Central memory CD8-positive, alpha-beta T cell (primary cell): ENCODE data around the gene KIF5C.

Experiments used
- ATAC-seq: fragments of 150-1000 bp; cut with Tn5 transposase; replicated peaks from 2 replicates; pipeline ENCODE4 v1.10.0; 2022; ENCODE audit warnings: mild to moderate bottlenecking, moderate FRiP score, moderate number of reproducible peaks; ENCODE audit not compliant: poor library complexity, severe bottlenecking; ENCODE audit errors: extremely low read depth
- DNase-seq, 2 donors: peaks; one replicate each; pipeline ENCODE4 v3.0.0; 2021; ENCODE audit warnings: low spot score in 2 of 2
- H3K27ac Mint-ChIP-seq: one replicate; pipeline ENCODE4 v1.8.0; 2022; ENCODE audit warnings: low read depth, mild to moderate bottlenecking, moderate library complexity, mixed read lengths
- H3K27me3 Mint-ChIP-seq: one replicate; pipeline ENCODE4 v1.8.0; 2022; ENCODE audit warnings: mixed read lengths
- H3K36me3 Mint-ChIP-seq: one replicate; pipeline ENCODE4 v1.8.0; 2022; ENCODE audit warnings: mild to moderate bottlenecking, moderate library complexity, mixed read lengths; ENCODE audit not compliant: insufficient read depth
- H3K4me1 Mint-ChIP-seq: one replicate; pipeline ENCODE4 v1.8.0; 2022; ENCODE audit warnings: mixed read lengths
- H3K4me3 Mint-ChIP-seq: one replicate; pipeline ENCODE4 v1.8.0; 2022; ENCODE audit warnings: mild to moderate bottlenecking, moderate library complexity, mixed read lengths
- H3K9me3 Mint-ChIP-seq: one replicate; pipeline ENCODE4 v1.8.0; 2022; ENCODE audit warnings: mixed read lengths

Gene KIF5C

DNA sequence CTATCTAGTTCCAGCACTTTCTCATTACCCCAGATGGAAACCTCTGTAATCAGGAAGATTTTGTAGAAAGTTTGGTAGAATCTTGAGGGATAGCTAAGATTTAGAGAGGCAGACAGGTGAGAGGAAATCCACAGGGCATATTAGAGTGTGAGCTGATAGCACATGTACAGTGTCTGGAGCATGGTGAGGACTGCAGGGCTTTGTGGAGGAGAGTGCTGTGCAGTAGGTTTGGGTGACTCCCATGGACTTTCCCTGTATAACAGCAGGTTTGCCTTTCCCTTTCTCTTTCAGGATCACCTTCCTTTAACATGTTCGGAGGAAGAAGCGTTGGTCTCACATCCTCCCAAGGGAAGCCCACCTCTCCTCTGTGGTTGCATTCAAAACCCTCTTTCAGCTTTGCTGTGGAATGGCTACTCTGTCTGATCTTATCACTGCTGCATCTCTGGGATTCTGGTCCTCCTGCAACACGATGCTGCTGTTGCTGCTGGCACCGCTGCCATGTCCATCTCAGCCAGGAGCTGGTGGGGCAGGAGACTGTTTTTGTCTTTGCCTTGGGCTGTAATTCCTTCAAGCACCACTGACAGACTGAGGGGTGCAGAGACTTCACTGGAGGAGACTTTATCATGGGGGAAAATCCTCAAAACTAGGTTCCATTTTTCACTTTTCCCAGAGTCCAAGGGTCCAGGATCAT, 7.8 kb upstream of the KIF5C start:
- Mint-ChIP-seq H3K27me3 (peaks cover 75% of the 10 kb centered on the region), H3K27ac (no peak overlapping the region), H3K9me3 (no peaks in the 10 kb centered on the region), H3K4me3 (no peak overlapping the region), H3K36me3 (no peaks in the 10 kb centered on the region), H3K4me1 (no peaks in the 10 kb centered on the region)
- no peak for ATAC-seq
- no peak for DNase-seq

DNA sequence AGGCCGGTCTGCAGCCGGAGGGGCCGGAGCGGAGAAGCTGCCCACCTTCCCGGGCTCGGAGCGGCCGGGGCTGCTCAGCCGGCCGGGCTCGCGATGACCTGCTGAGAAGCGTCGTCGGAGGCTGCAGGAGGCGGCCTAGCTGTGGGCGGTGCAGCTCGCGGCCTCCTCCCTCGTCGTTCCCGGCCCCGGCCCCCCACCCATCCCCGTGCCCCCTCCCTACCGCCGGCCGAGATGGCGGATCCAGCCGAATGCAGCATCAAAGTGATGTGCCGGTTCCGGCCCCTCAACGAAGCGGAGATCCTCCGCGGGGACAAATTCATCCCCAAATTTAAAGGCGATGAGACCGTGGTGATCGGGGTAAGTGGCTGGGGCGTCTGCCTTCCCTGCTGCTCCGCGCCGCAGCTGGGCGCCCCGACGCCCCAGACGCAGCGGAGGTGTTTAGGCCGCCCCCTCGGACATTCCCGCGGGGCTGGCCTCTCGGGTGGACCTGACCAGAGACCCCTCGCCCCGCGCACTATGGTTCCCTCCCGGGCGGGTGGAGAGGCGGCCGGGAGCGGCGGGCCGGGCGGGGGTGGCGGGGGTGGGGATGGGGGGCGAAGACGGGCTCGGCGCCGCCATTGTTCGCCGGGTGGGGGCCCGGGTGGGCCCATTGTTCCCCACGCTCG, 492 bp downstream of the KIF5C start:
- Mint-ChIP-seq H3K27ac (no peak overlapping the region), H3K36me3 (no peaks in the 10 kb centered on the region), H3K4me3 (peak overlapping the region; percentile 77), H3K9me3 (peaks cover 2% of the 10 kb centered on the region), H3K4me1 (peaks cover 14% of the 10 kb centered on the region), H3K27me3 (peaks cover 77% of the 10 kb centered on the region)
- no peak for DNase-seq
- peak; percentile 20 for ATAC-seq

DNA sequence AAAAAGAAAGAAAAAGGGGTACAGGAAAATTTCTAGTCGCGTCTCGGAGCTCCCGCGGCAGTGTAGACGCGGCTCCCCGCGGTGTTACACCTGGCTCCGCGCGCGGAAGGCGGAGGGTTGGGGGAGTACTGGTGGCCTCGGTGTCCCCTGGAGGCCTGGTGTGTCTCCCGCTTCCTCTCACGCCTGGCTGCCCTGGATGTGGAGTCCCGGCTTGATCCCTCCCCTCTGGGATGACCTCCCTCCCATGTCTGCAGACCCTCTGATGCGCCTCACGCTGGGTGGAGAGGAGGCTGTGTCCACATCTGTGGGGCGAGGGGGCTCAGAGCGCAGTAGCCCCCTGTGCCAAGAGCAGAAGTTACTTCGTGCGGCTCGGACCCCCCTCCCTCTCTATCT, 1.2 kb downstream of the KIF5C start:
- ATAC-seq (no peak), DNase-seq (no peak)
- Mint-ChIP-seq H3K4me1 (peaks cover 14% of the 10 kb centered on the region), H3K4me3 (peak overlapping the region; percentile 77), H3K9me3 (peaks cover 6% of the 10 kb centered on the region), H3K27ac (no peak overlapping the region), H3K36me3 (no peaks in the 10 kb centered on the region), H3K27me3 (peaks cover 73% of the 10 kb centered on the region)

DNA sequence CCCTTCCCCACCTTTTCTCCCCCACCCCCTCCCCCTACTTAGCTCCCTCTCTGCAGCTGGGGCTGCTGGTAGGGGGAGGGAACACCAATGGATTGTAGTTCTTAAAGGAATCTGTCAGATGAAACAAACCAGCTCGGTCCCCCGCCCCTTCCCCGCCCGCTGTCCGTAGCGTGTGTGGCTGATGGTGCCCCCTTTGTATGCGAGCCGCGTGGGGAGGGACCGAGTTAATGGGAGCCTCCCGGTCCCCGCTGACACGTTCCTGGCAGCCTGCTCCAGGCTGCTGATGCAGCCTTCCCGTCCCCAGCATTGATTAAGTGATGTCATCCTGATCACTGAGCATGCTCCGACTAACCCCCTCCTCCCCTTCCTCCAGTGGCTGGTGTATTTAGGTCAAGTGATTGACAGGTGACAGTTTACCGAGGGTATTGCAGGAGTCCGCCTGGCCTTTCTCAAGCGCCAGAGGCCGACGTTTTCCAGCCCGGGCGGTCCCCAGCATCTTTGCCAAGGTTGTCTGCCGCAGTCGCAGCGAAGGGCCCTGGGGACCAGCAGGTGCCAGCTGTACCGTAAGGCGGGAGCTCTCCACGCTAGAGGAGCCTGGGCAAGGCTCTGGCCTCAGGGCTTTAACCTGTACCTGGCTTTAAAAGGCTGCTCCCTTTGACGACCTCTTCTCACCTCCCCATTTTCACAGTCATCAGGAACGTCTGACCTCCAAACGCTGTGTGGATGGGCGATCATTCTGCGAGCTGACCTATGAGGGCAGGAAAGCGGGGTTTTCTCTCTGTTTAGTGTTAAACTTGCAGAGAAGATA, 1.8 kb downstream of the KIF5C start:
- Mint-ChIP-seq H3K36me3 (no peaks in the 10 kb centered on the region), H3K4me3 (peak overlapping the region; percentile 77), H3K27me3 (peaks cover 67% of the 10 kb centered on the region), H3K9me3 (peaks cover 6% of the 10 kb centered on the region), H3K4me1 (peaks cover 14% of the 10 kb centered on the region), H3K27ac (no peak overlapping the region)
- DNase-seq = no peak
- ATAC-seq = no peak

DNA sequence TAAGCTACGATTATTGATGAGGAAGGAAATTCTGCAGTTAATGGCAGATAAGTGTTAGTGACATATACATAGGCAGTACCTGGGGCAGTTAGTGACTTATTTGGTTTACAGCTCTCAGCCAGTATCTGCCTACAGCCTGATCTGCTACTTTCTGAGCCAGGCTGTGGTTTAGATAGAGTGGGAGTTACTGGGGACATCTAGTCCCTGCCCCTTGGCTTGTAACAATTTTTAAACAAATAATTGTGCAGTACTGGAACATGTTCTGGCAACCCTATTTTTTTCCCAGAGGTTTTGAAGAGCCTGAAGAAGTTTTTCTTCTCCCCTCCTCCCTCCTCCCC, 2.3 kb downstream of the KIF5C start:
- ATAC-seq = no peak
- Mint-ChIP-seq H3K27ac (no peak overlapping the region), H3K36me3 (no peaks in the 10 kb centered on the region), H3K9me3 (peaks cover 6% of the 10 kb centered on the region), H3K4me1 (peaks cover 14% of the 10 kb centered on the region), H3K27me3 (peaks cover 61% of the 10 kb centered on the region), H3K4me3 (peak overlapping the region; percentile 77)
- DNase-seq = no peak

DNA sequence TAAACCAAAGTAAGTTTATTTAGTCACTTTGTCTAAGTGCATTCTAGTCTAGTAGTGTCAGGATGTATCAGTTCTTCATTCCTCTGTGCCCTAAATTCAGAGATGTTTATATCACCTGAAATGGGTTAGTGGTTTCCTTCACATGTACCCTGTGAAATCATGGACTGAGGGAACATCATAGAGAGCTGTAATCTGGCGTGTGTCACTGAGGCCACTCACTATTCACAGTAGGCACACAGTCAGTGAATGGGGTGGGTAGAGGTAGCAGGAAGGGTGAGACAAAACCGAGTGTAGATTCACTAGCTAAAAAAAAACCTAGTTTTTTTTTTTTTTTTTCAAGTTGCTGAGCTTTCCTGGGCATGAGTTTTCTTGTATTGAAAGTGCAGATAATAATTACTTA, 5.6 kb downstream of the KIF5C start:
- Mint-ChIP-seq H3K9me3 (peaks cover 6% of the 10 kb centered on the region), H3K27ac (no peak overlapping the region), H3K4me3 (no peak overlapping the region), H3K4me1 (peaks cover 14% of the 10 kb centered on the region), H3K27me3 (peaks cover 54% of the 10 kb centered on the region), H3K36me3 (no peaks in the 10 kb centered on the region)
- DNase-seq = no peak
- no peak for ATAC-seq

DNA sequence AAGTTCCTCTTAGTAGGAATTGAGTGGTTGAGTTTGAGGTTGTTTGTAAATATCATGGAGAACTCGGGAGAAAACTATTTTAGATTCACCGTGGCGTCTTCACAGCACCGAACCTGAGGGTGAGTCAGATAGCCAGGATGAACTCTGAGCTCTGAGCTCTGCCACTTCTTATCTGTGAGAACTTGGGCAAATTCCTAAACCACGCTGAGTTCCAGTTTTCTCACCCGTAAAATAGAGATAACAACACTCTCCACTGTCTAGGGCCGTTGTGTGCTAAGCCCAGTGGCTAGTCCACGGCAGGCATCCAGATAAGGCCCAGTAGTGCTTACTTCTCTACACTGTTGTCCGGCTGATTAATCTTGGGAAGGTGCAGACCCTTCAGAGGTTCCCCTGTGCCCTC, 7.0 kb downstream of the KIF5C start:
- peaks cover 4% of the 10 kb centered on the region for H3K4me1 Mint-ChIP-seq
- peaks cover 57% of the 10 kb centered on the region for H3K27me3 Mint-ChIP-seq
- peaks cover 6% of the 10 kb centered on the region for H3K9me3 Mint-ChIP-seq
- no peak overlapping the region for H3K27ac Mint-ChIP-seq
- no peak overlapping the region for H3K4me3 Mint-ChIP-seq
- no peak for ATAC-seq
- DNase-seq = no peak
- H3K36me3 Mint-ChIP-seq = no peaks in the 10 kb centered on the region

DNA sequence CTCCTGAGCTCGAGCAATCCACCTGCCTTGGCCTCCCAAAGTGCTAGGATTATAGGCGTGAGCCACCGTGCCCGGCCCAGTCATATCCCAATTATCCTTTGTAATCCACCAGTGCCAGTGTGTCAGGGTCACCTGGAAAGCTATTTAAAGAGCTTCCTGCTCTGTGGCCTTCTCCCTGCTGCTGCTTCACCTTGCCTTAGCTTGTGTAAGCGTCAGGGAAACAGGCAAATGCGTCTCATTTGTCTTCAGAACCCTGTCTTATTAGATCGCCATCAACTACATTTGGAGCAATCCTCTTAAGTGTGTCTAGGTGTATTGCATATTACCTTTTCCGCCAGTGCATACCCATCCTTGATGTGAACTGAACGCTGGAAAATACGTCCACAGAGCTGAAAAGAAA, 10.2 kb downstream of the KIF5C start:
- ATAC-seq = no peak
- Mint-ChIP-seq H3K27me3 (peaks cover 61% of the 10 kb centered on the region), H3K4me3 (no peak overlapping the region)

DNA sequence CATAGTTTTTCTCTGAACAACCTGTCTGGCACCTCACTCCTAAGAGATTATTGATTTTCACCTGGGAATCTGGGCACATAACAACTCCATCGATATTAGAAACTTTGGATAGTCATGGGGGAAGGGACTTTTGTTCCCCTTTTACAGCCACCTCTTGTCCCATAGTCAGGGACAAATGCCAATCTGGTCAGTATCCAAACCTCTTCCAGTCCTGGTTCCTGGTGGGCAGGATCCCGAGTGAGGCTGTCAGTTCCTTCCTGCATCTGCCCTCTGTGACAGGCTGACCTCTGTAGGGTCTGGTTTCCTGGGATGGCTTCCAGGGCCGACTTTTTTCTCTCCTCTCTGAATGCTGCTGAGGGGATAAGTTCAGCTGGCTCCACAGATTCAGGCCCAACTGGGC, 11.0 kb downstream of the KIF5C start:
- H3K27ac Mint-ChIP-seq = no peak overlapping the region
- H3K27me3 Mint-ChIP-seq = peaks cover 66% of the 10 kb centered on the region
- no peak overlapping the region for H3K4me3 Mint-ChIP-seq
- H3K9me3 Mint-ChIP-seq = no peaks in the 10 kb centered on the region
- H3K36me3 Mint-ChIP-seq = peaks cover 3% of the 10 kb centered on the region
- ATAC-seq = no peak
- DNase-seq = no peak
- peaks cover 8% of the 10 kb centered on the region for H3K4me1 Mint-ChIP-seq

More for the DNA sequence above, 10.2 kb downstream of the KIF5C start:
- peaks cover under 1% of the 10 kb centered on the region for H3K36me3 Mint-ChIP-seq
- H3K9me3 Mint-ChIP-seq = peaks cover 6% of the 10 kb centered on the region
- H3K4me1 Mint-ChIP-seq = peaks cover 8% of the 10 kb centered on the region
- H3K27ac Mint-ChIP-seq = no peak overlapping the region
- no peak for DNase-seq

DNA sequence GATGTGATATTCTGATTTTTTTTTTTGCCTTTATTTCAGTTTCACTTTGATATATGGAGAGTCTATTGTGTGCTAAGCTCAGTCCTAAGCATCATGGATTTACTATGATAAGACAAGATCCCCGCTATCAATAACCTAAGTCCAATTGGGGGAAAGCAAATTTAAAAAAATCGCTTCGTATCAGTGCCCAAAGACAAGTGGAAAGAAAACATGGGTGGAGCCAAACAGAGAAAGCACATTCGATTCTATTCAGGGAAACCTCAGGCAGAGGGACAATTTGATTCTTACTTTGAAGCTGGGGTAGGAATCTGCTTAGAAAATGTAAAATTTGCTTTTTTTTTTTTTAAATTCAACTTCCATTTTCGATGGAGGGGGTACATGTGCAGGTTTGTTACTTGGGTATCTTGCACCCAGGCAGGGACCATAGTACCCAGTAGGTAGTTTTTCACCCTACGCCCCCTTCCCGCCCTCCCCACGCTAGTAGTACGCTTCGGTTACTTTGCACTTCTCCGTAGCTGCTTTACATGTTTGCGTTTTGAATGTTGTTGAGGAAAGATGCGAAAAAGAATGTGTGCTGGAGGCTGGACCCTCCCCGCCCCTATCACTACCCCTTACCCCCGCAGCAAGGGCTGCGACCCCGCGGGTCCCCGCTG, 12.4 kb downstream of the KIF5C start:
- peaks cover 3% of the 10 kb centered on the region for H3K36me3 Mint-ChIP-seq
- H3K4me3 Mint-ChIP-seq = peak overlapping the region; percentile 66
- peaks cover 8% of the 10 kb centered on the region for H3K4me1 Mint-ChIP-seq
- no peak overlapping the region for H3K27ac Mint-ChIP-seq
- H3K9me3 Mint-ChIP-seq = no peaks in the 10 kb centered on the region
- ATAC-seq (no peak), DNase-seq (no peak)
- H3K27me3 Mint-ChIP-seq = peaks cover 73% of the 10 kb centered on the region

DNA sequence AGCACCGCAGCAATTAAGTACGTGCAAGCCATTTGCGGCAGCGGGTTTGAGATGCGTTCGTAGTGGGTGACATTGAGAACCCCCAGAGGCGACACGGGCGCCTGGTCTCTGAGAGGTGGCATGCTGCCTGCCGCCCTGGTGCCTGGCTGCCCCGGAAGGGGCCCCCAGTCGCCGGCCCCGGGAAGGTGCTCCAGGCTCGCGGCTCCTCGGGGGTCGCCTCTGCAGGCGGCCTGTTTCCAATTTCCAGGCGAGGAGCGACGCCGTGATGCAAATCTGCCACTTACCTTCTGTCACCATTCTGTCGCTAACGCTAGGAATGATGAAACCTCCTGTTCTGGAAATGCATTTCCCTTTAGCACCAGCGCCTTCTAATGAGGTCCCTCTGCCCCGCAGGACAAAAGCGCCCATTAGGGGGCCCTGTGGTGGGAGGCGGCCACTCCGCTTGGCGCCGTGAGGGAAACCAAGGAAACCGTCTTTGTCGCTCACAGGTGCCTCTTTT, 13.0 kb downstream of the KIF5C start:
- no peak overlapping the region for H3K27ac Mint-ChIP-seq
- peaks cover 3% of the 10 kb centered on the region for H3K36me3 Mint-ChIP-seq
- peaks cover 8% of the 10 kb centered on the region for H3K4me1 Mint-ChIP-seq
- ATAC-seq (no peak), DNase-seq (no peak)
- peaks cover 78% of the 10 kb centered on the region for H3K27me3 Mint-ChIP-seq
- peaks cover under 1% of the 10 kb centered on the region for H3K9me3 Mint-ChIP-seq
- peak overlapping the region; percentile 66 for H3K4me3 Mint-ChIP-seq

DNA sequence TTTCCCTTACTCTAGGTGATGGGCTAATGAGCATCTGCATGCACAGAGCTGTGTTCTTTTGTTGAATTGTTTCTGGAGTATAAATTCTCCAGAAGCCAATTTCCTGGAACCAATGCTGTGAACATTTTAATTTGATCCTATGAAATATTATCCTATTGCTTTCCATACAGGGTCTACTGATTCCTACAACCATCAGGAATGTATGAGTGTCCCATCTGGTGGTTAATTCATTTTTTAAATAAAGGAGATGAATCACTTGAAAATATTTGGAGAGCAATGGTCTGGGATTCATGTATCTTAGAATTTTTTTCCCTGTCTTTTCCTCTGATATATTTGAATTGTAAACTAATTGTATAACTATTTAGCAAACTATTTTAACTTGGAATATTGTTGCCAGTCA, 14.0 kb downstream of the KIF5C start:
- peaks cover 5% of the 10 kb centered on the region for H3K9me3 Mint-ChIP-seq
- no peak for DNase-seq

More for the DNA sequence above, 14.0 kb downstream of the KIF5C start:
- Mint-ChIP-seq H3K27ac (no peak overlapping the region), H3K36me3 (peaks cover 3% of the 10 kb centered on the region), H3K4me3 (no peak overlapping the region), H3K27me3 (peaks cover 87% of the 10 kb centered on the region), H3K4me1 (peaks cover 8% of the 10 kb centered on the region)
- ATAC-seq = no peak
